ENCODE results near the gene PAGE5. TPM values are rescaled to one million over a fixed set of nuclear protein-coding genes. Genes with fewer than 3 reads are reported as not detected.

Gene PAGE5
- total RNA-seq (not detected), polyA plus RNA-seq (1 to 10 TPM in 1 of 2 donors, under 1 TPM in 1; 0.50 to 1.0 TPM), total RNA-seq (0.94 reads per million)

GRCh38 chrX:55220119-55220794 lies at the start of gene PAGE5:
TSS of gene PAGE5 (plus strand) at chrX:55220346. CDS start at chrX:55221383, 1,037 bp downstream.
- H3K36me3 Mint-ChIP-seq, result peaks cover 0 to 3% (median 0%) of the 10 kb centered on the region in 5 donors
- H3K4me1 Mint-ChIP-seq, result peaks cover 0 to 5% (median 0%) of the 10 kb centered on the region in 7 donors
- H3K27me3 ChIP-seq (ENCODE audit: control insufficient read depth in 2 of 2, insufficient read depth in 2 of 2, low read length in 2 of 2), result no peaks in the 10 kb centered on the region
- H3K36me3 ChIP-seq (ENCODE audit: control insufficient read depth in 2 of 3, insufficient read depth in 3 of 3, low read length in 3 of 3), result no peaks in the 10 kb centered on the region
- no peak for ATAC-seq
- POLR2A ChIA-PET, result no interaction called here
- no peak within 1 kb of the TSS for H3K27ac ChIP-seq (ENCODE audit: low read depth, low read length)
- no peak within 1 kb of the TSS for H3K4me3 Mint-ChIP-seq
- H3K27ac Mint-ChIP-seq, result no peak within 1 kb of the TSS
- H3K9me3 ChIP-seq (ENCODE audit: control insufficient read depth in 2 of 3, low read length in 3 of 3), result no peaks in the 10 kb centered on the region
- no peak within 1 kb of the TSS for H3K4me3 ChIP-seq (ENCODE audit: low read length)
- no peak for DNase-seq
- H3K4me1 ChIP-seq (ENCODE audit: control insufficient read depth in 2 of 2, insufficient read depth in 2 of 2, low read length in 2 of 2), result no peaks in the 10 kb centered on the region
- intact Hi-C loops (cut with micrococcal nuclease), result no loop called here
- H3K9me3 Mint-ChIP-seq, result peaks cover 0 to 3% (median 0%) of the 10 kb centered on the region in 11 donors
- H3K27me3 Mint-ChIP-seq, result peaks cover 0 to 3% (median 0%) of the 10 kb centered on the region in 5 donors
- CTCF ChIA-PET, result no interaction called here

- no peak overlapping the region for H3K27ac Mint-ChIP-seq
- CTCF ChIA-PET, result no interaction called here
These were observed 32.9 kb upstream of the PAGE5 start for GRCh38 chrX:55187281-55187680.

GRCh38 chrX:55196688-55197087 lies 23.5 kb upstream of the PAGE5 start:
- ChIA-PET CTCF (no interaction called here), POLR2A (no interaction called here)

More at GRCh38 chrX:55187281-55187680, 32.9 kb upstream of the PAGE5 start:
- Histone ChIP-seq H3K4me1 (ENCODE audit: control insufficient read depth in 2 of 2, insufficient read depth in 2 of 2, low read length in 2 of 2) (no peaks in the 10 kb centered on the region), H3K27me3 (ENCODE audit: control insufficient read depth in 2 of 2, insufficient read depth in 2 of 2, low read length in 2 of 2) (no peaks in the 10 kb centered on the region), H3K27ac (ENCODE audit: low read depth, low read length) (no peak overlapping the region), H3K4me3 (ENCODE audit: low read length) (no peak overlapping the region), H3K9me3 (ENCODE audit: control insufficient read depth in 2 of 3, low read length in 3 of 3) (no peaks in the 10 kb centered on the region), H3K36me3 (ENCODE audit: control insufficient read depth in 2 of 3, insufficient read depth in 3 of 3, low read length in 3 of 3) (no peaks in the 10 kb centered on the region)
- H3K4me3 Mint-ChIP-seq, result no peak overlapping the region
- peaks cover 0 to 3% (median 0%) of the 10 kb centered on the region in 11 donors for H3K9me3 Mint-ChIP-seq
- H3K4me1 Mint-ChIP-seq, result no peaks in the 10 kb centered on the region
- POLR2A ChIA-PET, result no interaction called here
- intact Hi-C loops (cut with micrococcal nuclease), result no loop called here
- H3K27me3 Mint-ChIP-seq, result no peaks in the 10 kb centered on the region
- H3K36me3 Mint-ChIP-seq, result no peaks in the 10 kb centered on the region
- ATAC-seq (no peak), DNase-seq (no peak)

GRCh38 chrX:55201930-55202579 lies 18.1 kb upstream of the PAGE5 start:
- Histone ChIP-seq H3K4me1 (ENCODE audit: control insufficient read depth in 2 of 2, insufficient read depth in 2 of 2, low read length in 2 of 2) (no peaks in the 10 kb centered on the region), H3K27me3 (ENCODE audit: control insufficient read depth in 2 of 2, insufficient read depth in 2 of 2, low read length in 2 of 2) (no peaks in the 10 kb centered on the region), H3K36me3 (ENCODE audit: control insufficient read depth in 2 of 3, insufficient read depth in 3 of 3, low read length in 3 of 3) (no peaks in the 10 kb centered on the region), H3K9me3 (ENCODE audit: control insufficient read depth in 2 of 3, low read length in 3 of 3) (no peaks in the 10 kb centered on the region), H3K27ac (ENCODE audit: low read depth, low read length) (no peak overlapping the region), H3K4me3 (ENCODE audit: low read length) (no peak overlapping the region)
- POLR2A ChIA-PET, result no interaction called here
- peaks cover 0 to 7% (median 0%) of the 10 kb centered on the region in 11 donors for H3K9me3 Mint-ChIP-seq
- no peak for DNase-seq
- no peak overlapping the region for H3K27ac Mint-ChIP-seq
- H3K4me1 Mint-ChIP-seq, result peaks cover 0 to 2% (median 0%) of the 10 kb centered on the region in 7 donors
- no peaks in the 10 kb centered on the region for H3K36me3 Mint-ChIP-seq
- H3K4me3 Mint-ChIP-seq, result no peak overlapping the region
- intact Hi-C loops (cut with micrococcal nuclease), result no loop called here
- H3K27me3 Mint-ChIP-seq, result peaks cover 0 to 2% (median 0%) of the 10 kb centered on the region in 5 donors
- no peak for ATAC-seq
- CTCF ChIA-PET, result no interaction called here

More at GRCh38 chrX:55196688-55197087, 23.5 kb upstream of the PAGE5 start:
- DNase-seq, result no peak
- peaks cover 0 to 20% (median 3%) of the 10 kb centered on the region in 11 donors for H3K9me3 Mint-ChIP-seq
- Histone ChIP-seq H3K27ac (ENCODE audit: low read depth, low read length) (no peak overlapping the region), H3K9me3 (ENCODE audit: control insufficient read depth in 2 of 3, low read length in 3 of 3) (no peaks in the 10 kb centered on the region), H3K4me1 (ENCODE audit: control insufficient read depth in 2 of 2, insufficient read depth in 2 of 2, low read length in 2 of 2) (no peaks in the 10 kb centered on the region), H3K4me3 (ENCODE audit: low read length) (no peak overlapping the region), H3K27me3 (ENCODE audit: control insufficient read depth in 2 of 2, insufficient read depth in 2 of 2, low read length in 2 of 2) (no peaks in the 10 kb centered on the region), H3K36me3 (ENCODE audit: control insufficient read depth in 2 of 3, insufficient read depth in 3 of 3, low read length in 3 of 3) (no peaks in the 10 kb centered on the region)
- H3K36me3 Mint-ChIP-seq, result peaks cover 0 to 10% (median 0%) of the 10 kb centered on the region in 5 donors
- H3K4me3 Mint-ChIP-seq, result no peak overlapping the region
- no peaks in the 10 kb centered on the region for H3K4me1 Mint-ChIP-seq
- no peak overlapping the region for H3K27ac Mint-ChIP-seq
- peaks cover 0 to 1% (median 0%) of the 10 kb centered on the region in 5 donors for H3K27me3 Mint-ChIP-seq
- no peak for ATAC-seq
- intact Hi-C loops (cut with micrococcal nuclease), result no loop called here

- no peaks in the 10 kb centered on the region for H3K27me3 ChIP-seq (ENCODE audit: control insufficient read depth in 2 of 2, insufficient read depth in 2 of 2, low read length in 2 of 2)
- POLR2A ChIA-PET, result no interaction called here
These were observed 13.8 kb upstream of the PAGE5 start for GRCh38 chrX:55206162-55206941.

GRCh38 chrX:55210931-55211677 lies 9.0 kb upstream of the PAGE5 start:
- ATAC-seq, result no peak

More at GRCh38 chrX:55206162-55206941, 13.8 kb upstream of the PAGE5 start:
- Mint-ChIP-seq H3K36me3 (no peaks in the 10 kb centered on the region), H3K4me3 (no peak overlapping the region), H3K27ac (no peak overlapping the region), H3K4me1 (peaks cover 0 to 2% (median 0%) of the 10 kb centered on the region in 7 donors), H3K9me3 (peaks cover 0 to 4% (median 0%) of the 10 kb centered on the region in 11 donors), H3K27me3 (peaks cover 0 to 2% (median 0%) of the 10 kb centered on the region in 5 donors)
- Histone ChIP-seq H3K4me3 (ENCODE audit: low read length) (no peak overlapping the region), H3K36me3 (ENCODE audit: control insufficient read depth in 2 of 3, insufficient read depth in 3 of 3, low read length in 3 of 3) (no peaks in the 10 kb centered on the region), H3K9me3 (ENCODE audit: control insufficient read depth in 2 of 3, low read length in 3 of 3) (no peaks in the 10 kb centered on the region), H3K27ac (ENCODE audit: low read depth, low read length) (no peak overlapping the region), H3K4me1 (ENCODE audit: control insufficient read depth in 2 of 2, insufficient read depth in 2 of 2, low read length in 2 of 2) (no peaks in the 10 kb centered on the region)
- ATAC-seq, result no peak
- CTCF ChIA-PET, result no interaction called here
- intact Hi-C loops (cut with micrococcal nuclease), result no loop called here
- no peak for DNase-seq

More at GRCh38 chrX:55210931-55211677, 9.0 kb upstream of the PAGE5 start:
- Mint-ChIP-seq H3K4me1 (no peaks in the 10 kb centered on the region), H3K27ac (no peak overlapping the region), H3K36me3 (no peaks in the 10 kb centered on the region), H3K4me3 (no peak overlapping the region), H3K27me3 (no peaks in the 10 kb centered on the region), H3K9me3 (no peaks in the 10 kb centered on the region)
- no peak overlapping the region for H3K4me3 ChIP-seq (ENCODE audit: low read length)
- no peaks in the 10 kb centered on the region for H3K36me3 ChIP-seq (ENCODE audit: control insufficient read depth in 2 of 3, insufficient read depth in 3 of 3, low read length in 3 of 3)
- CTCF ChIA-PET, result no interaction called here
- H3K4me1 ChIP-seq (ENCODE audit: control insufficient read depth in 2 of 2, insufficient read depth in 2 of 2, low read length in 2 of 2), result no peaks in the 10 kb centered on the region
- intact Hi-C loops (cut with micrococcal nuclease), result no loop called here
- H3K27me3 ChIP-seq (ENCODE audit: control insufficient read depth in 2 of 2, insufficient read depth in 2 of 2, low read length in 2 of 2), result no peaks in the 10 kb centered on the region
- no peak for DNase-seq
- H3K9me3 ChIP-seq (ENCODE audit: control insufficient read depth in 2 of 3, low read length in 3 of 3), result no peaks in the 10 kb centered on the region
- no peak overlapping the region for H3K27ac ChIP-seq (ENCODE audit: low read depth, low read length)
- POLR2A ChIA-PET, result no interaction called here

Measured in naive thymus-derived CD4-positive, alpha-beta T cell (primary cell).